KOPT-K1 (cell line): ENCODE data around the gene UPF1.

Experiments used
- H3K27ac ChIP-seq: fragments of 200-600 bp; sonication (generic); 2 replicates; pipeline ENCODE4 v1.5.1; 2016; ENCODE audit warnings: antibody characterized with exemption, mild to moderate bottlenecking, low read depth, low read length; ENCODE audit not compliant: poor library complexity, severe bottlenecking
- H3K36me3 ChIP-seq: fragments of 200-600 bp; sonication (generic); 2 replicates; pipeline ENCODE4 v1.5.1; 2017; ENCODE audit warnings: antibody characterized with exemption, mild to moderate bottlenecking, low read length, moderate library complexity; ENCODE audit not compliant: insufficient read depth
- H3K9me3 ChIP-seq: fragments of 200-600 bp; sonication (generic); 2 replicates; pipeline ENCODE4 v1.5.1; 2017; ENCODE audit warnings: antibody characterized with exemption, low read length, mild to moderate bottlenecking; ENCODE audit not compliant: insufficient read depth, poor library complexity, severe bottlenecking

Gene UPF1

DNA sequence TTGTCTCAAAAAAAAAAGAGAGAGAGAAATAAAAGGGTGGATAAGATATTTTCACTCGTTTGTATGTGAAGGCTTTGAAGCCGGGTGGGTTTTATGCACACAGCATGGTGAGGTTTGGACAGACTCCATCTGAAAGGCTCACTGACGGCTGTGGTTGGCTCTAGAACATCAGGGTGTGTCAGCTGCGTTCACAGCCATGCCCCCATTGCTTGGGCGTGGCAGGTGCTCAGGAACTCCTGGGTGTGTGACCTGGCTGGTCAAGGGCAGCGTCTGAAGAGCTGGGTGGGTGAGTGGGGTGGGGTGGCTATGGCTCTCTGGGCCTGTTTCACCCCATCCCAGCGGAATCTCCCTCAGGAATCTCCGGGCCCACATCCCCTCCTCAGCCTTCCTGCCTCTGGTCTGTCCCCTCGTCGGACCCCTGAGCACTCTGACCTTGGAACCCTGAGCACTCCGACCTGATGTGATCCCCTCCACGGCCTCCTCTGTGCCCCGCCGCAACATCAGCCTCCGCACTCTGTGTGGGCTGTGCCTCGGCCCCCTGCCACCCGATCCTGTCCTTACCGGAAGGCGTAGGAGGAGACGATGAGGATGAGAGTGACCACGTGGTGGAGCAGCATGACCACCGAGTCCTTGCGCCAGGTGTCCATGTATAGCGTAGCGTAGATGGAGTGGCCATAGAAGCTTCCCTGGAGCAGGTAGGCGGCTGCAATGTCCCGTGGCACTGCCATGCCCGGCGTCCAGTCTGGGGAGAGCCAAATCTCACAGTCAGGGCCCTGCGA is 52.0 kb downstream of the UPF1 start:
- Histone ChIP-seq H3K27ac (no peak overlapping the region), H3K9me3 (no peaks in the 10 kb centered on the region), H3K36me3 (no peaks in the 10 kb centered on the region)

DNA sequence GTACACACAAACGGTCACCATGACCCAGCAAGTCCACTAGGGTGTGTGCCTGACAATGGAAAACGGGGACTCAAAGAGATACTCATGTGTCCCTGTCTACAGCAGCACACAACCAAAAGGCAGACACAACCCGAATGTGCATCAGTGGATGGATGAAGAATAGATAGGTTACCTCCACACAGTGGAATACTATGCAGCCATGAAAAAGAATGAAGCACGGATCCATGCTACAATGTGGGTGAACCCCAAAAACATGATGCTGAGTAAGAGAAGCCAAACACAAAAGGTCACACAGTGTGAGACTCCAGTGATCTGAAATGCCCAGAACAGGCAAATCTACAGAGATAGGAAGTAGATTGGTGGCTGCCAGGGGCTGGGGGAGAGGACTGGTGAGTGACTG is 55.2 kb downstream of the UPF1 start:
- Histone ChIP-seq H3K9me3 (no peaks in the 10 kb centered on the region), H3K36me3 (no peaks in the 10 kb centered on the region), H3K27ac (no peak overlapping the region)

DNA sequence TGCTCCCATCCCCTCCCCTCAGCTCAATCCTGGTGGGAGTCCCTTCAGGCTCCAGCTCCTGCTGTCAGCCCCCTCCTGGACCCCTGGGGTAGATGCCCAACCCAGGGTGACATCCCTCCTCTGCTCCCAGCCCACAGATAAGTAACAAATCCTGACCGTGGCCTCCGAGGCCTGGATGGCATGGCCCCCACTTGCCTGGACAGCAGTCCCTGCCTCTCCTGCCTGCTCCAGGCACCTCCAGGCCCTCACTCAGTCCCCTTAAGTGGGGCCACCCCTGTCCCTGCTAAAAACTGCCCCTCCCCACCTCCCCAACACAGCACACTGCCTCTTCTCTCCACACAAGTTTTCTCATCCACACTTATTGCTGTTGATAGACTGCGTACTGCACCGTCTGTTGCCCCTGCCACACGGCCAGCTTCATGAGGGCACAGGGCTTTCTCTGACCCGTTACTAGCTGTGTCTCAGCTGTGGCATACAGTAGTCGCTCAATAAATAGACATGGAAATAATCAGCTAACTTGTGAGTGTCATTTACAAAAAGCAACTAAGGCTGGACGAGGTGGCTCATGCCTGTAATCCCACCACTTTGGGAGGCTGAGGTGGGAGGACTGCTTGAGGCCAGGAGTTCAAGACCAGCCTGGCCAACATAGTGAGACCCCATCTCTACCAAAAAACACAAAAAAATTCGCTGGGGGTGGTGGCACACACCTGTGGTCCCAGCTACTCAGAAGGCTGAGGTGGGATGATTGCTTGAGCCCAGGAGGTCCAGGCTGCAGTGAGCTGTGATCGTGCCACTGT is 58.4 kb downstream of the UPF1 start:
- Histone ChIP-seq H3K27ac (no peak overlapping the region), H3K36me3 (no peaks in the 10 kb centered on the region), H3K9me3 (no peaks in the 10 kb centered on the region)

DNA sequence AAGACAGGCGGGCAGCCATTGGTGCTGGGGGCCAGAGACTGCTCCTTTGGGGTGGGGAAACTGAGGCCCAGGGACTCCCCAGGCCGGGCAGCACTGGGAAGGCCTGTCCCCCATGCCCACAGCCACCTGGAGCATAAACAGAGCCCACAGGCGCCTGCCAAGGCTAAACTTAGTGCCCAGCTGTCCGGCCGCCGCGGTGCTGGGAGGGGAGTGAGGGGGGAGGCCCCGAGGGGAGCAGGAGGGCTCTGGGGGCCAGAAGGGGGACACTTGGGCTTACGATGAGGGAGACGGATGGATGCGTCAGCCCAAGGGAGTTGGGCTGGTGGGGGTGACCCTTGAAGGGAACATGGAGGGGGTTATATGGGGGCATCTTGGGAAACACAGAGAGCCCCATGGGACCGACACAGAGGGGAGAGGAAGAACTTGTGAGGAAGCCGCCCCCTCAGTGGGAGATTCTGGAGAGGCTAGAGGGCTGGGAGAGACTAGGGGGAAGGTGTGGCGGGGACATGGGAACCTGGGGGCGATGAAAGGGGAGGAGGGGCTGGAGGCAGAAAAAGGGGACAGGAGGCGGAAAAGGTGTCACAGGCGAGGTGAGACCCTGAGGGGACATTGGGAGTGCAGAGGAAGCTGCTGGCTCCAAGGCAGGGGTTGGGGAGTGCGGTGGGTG is 62.0 kb downstream of the UPF1 start:
- no peak overlapping the region for H3K27ac ChIP-seq
- no peaks in the 10 kb centered on the region for H3K36me3 ChIP-seq
- H3K9me3 ChIP-seq, result no peaks in the 10 kb centered on the region

DNA sequence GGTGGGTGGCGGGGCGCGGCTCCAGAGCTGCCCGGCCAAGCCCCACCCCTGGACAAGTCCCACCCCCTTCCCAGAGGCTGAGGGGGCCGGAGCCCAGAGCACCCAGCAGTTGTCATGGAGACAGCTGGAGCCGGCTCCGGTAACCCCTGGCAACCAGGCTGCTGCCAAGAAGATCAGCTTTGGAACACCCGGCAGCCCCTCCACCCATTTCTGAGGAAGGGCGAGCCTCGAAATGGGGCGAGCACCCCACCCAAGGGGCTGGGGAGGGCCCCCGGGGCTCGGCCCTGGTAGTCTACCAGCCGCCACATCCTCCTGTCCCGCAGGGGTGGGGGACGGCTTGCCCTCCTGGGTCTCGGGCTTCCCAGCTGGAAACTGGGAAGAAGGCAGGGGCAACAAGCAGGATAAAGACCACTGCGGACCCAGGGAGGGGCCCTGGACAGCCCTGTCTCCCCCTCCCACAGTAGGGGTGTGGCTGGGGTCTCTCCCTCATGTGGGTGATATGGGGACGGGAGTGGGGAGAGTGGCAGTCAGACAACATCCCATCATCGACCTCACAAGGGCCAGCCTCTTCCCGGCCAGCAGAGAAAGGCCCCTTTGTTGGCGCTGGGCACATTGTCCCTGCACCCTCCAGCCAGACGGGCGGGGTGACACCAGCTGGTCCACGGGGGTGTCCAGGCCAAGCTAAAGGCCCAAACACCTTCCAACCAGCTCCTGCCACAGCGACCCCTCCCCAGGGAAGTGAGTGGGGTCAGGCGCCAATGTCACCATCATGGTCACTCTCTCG is 62.7 kb downstream of the UPF1 start:
- peaks cover 7% of the 10 kb centered on the region for H3K36me3 ChIP-seq
- no peak overlapping the region for H3K27ac ChIP-seq
- no peaks in the 10 kb centered on the region for H3K9me3 ChIP-seq

DNA sequence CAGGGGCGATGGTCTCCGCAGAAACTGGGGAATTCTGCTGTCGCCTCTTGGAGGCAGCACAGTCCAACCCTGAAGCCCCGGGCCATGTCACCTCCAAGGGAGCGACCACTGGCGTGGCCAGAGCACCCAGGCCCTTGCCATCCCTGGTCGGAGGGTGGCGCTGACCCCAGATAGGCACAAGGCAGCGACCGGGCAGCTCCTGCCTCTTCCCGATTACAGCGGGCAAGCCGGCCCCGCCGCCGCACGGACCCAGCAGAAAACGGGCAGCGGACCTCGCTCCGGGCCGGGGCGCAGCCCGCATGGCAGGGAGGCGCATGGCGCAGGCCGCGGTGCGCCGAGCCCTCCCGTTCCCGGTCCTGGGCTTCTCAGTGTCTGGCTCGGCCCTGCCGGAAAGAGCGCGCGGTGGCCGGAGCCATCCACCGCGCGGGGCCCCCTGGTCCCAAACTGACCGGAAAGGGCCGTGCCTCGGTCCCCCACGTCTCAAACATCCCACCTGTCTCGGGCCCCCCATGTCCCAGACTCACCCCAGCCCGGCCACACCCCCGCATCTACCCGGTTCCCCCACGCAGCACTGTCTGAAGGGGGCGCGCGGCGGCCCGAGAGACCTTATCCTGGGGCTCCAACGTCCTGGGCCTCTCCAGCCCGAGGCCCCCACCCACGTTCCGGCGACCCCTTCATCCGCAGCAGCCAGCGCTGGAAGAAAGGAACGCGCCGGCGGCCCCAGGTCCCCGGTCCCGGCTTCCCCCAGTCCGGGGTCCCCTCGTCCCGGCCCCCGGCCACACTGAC is 63.5 kb downstream of the UPF1 start:
- Histone ChIP-seq H3K36me3 (peaks cover 14% of the 10 kb centered on the region), H3K9me3 (no peaks in the 10 kb centered on the region), H3K27ac (no peak overlapping the region)

DNA sequence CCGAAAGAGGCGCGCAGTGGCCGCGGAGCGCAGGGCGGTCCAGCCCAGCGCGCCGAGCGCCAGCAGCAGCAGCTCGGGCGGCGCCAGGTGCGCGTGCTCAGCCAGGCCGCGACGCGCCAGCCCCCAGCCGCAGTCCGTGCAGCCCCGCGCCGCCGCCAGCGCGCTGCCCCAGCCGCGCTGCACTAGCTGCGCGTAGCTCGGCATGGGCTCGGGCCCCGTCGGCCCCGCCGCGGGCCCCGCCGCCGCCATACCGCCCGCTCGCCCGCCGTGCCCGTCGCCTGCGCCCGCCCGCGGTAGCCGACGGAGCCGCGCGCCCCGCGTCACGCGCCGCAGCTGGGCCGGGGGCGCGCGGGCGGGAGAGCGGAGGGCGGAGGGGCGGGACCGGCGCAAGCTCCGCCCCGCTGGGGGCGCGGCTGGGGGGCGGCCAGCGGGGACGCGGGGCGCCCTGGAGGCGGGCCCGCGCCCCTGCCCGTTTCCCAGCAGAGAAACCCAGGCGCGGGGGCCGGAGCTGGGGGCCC is 64.1 kb downstream of the UPF1 start, which contains the start of gene CERS1:
Gene CERS1 (minus strand): TSS at position 335 of the 518 bp plus-strand sequence. CDS start 86 bp downstream, at position 249.
- no peak within 1 kb of the TSS for H3K27ac ChIP-seq
- peaks cover 21% of the 10 kb centered on the region for H3K36me3 ChIP-seq
- no peaks in the 10 kb centered on the region for H3K9me3 ChIP-seq

DNA sequence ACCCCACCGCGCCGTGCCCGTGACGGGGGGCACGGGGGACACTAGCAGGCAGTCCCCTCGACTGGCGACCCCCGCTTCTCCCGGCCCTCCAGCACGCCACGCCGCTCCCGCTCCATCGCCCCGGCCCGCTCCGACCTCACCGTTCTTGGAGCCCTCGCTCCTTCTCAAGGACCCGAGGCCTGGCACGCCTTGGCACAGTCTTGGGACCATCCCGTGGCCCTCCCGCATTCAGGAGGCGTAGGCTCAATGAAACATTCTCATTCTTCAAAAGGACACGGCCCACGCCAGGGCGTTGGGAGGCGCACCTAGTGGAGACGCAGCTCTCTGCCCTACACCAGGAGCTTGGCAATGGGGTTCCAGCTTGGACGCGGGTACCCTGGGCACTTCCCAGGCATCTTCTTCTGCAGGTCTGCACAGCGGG is 64.7 kb downstream of the UPF1 start:
- Histone ChIP-seq H3K36me3 (peaks cover 26% of the 10 kb centered on the region), H3K9me3 (no peaks in the 10 kb centered on the region), H3K27ac (no peak overlapping the region)

DNA sequence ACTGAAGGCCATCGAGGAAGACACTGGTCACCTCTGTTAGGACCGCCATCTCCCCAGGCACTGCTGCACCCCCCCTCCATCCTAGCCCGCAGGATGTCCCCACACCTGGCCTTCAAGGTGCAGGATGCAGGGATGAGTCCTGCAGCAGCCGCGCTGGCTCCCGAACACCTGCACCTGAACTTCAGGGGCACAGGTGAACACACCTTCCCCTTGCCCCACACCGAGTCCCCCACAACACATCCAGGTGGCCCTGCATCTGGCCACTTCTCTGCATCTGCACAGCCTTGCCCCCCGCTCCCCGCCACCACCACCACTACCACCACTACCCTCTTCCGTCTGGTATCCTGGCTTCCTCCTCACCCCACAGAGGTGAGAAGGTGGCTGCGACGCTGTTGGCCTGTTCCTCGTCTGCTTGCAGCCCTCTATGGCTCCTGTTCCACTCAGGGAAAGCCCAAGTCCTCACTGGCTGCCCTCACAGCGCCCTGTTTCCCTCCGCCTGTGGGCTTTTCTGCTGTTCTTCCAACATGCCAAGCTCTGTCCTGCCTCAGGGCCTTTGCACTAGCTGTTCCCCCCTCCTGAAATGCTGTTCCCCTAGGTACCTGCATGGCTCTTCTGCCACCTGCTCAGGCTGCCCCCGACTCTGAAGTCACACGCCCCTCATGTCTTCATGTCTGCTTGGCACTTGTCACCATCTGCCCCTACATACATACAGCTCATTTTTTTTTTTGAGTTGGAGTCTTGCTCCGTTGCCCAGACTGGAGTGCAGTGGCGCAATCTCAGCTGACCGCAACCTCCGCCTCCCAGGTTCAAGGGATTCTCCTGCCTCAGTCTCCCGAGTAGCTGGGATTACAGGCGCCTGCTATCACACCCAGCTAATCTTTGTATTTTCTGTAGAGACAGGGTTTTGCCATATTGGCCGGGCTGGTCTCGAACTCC is 65.6 kb downstream of the UPF1 start:
- Histone ChIP-seq H3K27ac (no peak overlapping the region), H3K9me3 (no peaks in the 10 kb centered on the region), H3K36me3 (peaks cover 32% of the 10 kb centered on the region)

DNA sequence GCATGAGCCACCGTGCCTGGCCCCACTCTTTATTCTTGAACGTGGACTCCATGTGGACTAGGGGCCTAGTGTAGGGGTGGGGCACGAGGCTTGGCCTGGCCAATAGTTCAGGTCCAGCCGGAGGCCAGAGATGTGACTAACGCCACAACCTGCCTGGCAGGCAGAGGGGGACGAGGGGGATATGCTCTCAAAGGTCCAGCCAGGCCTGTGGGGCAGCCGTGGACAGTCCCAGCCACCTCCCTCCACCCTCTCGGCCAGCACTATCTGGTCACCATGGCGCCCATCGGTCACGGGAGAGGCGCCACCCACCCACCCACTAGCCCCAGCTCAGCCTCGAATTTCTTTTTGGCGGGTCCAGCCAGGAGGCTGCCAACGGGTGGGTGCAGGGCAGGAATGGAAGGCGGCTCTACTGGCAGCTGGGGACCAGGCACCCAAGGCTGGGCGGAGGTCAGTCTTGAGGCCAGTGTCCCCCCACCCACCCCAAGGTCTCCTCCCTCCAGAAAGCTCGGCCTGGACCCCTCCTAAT is 66.4 kb downstream of the UPF1 start:
- H3K27ac ChIP-seq, result no peak overlapping the region
- peaks cover 38% of the 10 kb centered on the region for H3K36me3 ChIP-seq
- H3K9me3 ChIP-seq, result no peaks in the 10 kb centered on the region

DNA sequence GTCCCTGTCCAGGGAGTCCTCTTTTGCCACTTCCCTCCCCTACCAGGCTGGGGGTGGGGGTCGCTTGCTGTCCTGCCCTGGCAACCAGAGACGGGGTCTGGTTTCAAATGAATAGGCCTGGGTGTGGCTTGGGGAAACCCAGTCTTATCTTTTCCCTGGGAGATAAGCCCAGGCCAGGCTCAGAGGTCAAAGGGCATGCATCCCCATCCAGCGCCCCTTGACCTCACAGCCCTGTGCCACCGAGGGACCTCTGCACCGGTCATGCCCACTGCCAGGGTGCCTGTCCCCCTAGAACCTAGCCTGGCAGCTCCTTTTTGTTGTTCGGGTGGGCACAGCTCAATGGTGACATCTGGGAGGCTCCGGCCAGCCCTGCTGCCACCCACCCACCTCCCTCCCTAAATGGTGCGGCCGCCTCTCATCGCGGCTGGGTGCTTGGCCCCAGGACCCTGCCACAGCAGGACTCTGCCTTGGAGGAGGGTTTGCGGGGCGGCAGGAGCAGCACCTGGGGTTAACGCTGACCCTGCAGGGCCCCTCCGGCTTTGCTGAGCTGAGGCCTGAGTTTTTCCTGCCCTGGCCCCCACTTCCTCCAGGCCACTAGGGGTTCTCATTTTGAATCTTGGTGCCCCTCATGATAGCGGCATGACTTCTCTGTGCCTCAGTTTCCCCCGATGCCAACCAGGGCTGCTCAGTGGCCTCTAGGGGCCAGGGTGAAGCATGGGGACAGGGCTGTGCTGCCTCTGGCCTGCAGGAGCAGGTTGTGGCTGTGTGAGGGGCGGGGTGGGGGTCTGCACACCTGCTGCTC is 67.0 kb downstream of the UPF1 start:
- H3K9me3 ChIP-seq, result no peaks in the 10 kb centered on the region
- H3K27ac ChIP-seq, result no peak overlapping the region
- peaks cover 45% of the 10 kb centered on the region for H3K36me3 ChIP-seq
